Adipose tissue (tissue), 3 donors: ENCODE measurements around the gene ADK. TPM values are rescaled to one million over a fixed set of nuclear protein-coding genes. Genes with fewer than 3 reads are reported as not detected.

ENCODE experiments used
- H3K27ac ChIP-seq: one replicate; pipeline ENCODE4 v1.5.1; 2013; ENCODE audit warnings: low read depth, low read length
- WGBS, 3 donors: extraction: QIAGEN DNeasy Blood & Tissue Kit; methylation state at CpG; one replicate each; pipeline ENCODE4 v1.1.7; 2013; 5-methylcytosine and 5-hydroxymethylcytosine counted together
- polyA plus RNA-seq, 3 donors: library from polyadenylated mRNA; stranded (reverse); fragments of 200-250 nt; gene quantifications; one replicate each; pipeline ENCODE4 v1.2.3, GENCODE V29; 2013
- donor health status: healthy with polysubstance abuse.
- donor health status: Bipolar disorder and iron deficiency.
- donor health status: healthy.

Gene ADK
- polyA plus RNA-seq, 3 donors, result 10.9 to 28.3 (median 17.9) TPM

DNA sequence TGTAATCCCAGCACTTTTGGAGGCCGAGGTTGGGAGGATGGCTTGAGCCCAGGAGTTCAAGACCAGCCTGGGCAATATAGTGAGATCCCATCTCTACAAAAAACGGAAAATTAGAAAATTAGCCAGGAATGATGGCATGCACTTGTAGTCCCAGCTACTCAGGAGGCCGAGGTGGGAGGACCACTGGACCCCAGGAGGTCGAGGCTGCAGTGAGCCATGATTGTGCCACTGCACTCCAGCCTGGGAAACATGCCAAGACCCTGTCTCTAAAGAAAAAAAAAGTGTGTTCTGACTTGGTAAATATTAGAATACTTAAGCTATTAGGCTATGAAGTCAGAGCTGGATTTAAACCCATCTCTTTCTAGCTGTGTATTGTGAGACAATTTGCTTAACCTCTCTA is 594.4 kb downstream of the ADK start:
- 76 to 85% (median 84%) methylated on average over 4 of the region's 4 CpGs for WGBS, 3 donors
- no peak overlapping the region for H3K27ac ChIP-seq

DNA sequence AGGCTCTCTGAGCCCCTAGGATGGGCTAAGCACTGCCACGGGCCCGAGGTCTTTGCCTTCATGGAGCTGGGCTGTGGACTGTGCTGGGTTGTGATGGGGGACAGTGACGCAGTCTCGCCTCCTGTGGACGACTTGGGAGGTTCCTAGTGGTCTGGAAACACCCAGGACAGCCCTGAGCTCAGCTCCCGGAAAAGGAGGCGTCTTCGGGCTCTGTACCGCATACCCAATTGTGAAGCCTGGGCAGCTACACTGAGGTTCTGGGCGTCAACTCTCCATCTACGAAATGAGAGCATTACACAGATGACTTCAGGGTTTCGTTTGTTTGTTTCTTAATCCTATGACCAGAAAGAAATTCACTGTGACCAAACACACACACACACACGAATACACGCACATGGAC is 595.8 kb downstream of the ADK start:
- H3K27ac ChIP-seq, result no peak overlapping the region
- WGBS, 3 donors, result 93 to 96% (median 94%) methylated on average over 14 of the region's 14 CpGs

DNA sequence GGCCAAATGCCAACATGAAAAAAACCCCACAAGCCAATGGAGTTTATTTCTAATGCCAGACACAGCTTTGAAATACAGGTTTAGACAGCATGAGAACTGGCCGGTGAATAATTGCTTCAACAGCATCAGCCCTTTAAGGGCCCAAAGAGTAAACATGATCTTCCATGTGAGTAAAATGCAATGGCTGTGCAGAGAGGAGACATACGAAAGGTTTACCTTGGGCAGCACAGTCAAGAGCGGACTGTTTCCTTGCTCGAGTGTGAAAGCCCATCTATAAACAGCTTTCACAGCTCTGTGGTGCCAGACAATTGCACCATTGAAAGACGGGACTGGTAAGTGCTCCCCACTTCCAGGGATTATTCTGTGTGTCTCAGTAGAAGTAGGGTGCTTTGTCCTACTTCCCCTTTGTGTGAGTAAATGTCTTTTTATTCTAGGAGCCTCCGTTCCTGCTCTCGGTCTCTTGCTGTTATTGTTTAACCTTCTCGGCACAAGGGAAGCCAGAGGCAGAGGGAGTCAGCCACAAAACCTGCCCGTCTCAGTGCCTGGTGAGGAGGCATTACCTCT is 597.5 kb downstream of the ADK start:
- no peak overlapping the region for H3K27ac ChIP-seq
- WGBS, 3 donors, result 56 to 70% (median 57%) methylated on average over 9 of the region's 9 CpGs

DNA sequence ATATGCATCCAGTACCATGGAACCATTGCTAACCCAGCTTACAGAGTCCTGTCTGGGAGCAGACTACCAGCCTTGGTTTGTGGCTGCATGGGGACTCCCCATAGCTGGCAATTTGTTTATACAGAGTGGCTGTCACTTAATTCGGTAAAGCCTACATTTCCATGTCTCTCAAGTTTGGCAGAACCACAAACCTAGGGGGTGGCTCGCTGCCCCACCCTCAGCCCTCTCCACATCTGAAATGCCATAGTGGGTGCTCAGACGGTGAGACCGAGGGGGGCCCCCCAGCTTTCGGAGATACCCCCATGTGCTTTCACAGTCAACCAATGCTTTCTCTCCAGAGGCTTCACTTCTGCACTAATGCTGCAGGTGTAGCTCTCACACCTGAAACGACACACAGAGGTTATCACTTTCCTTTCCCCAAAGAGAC is 599.8 kb downstream of the ADK start:
- 77 to 89% (median 86%) methylated on average over 6 of the region's 6 CpGs for WGBS, 3 donors
- no peak overlapping the region for H3K27ac ChIP-seq

DNA sequence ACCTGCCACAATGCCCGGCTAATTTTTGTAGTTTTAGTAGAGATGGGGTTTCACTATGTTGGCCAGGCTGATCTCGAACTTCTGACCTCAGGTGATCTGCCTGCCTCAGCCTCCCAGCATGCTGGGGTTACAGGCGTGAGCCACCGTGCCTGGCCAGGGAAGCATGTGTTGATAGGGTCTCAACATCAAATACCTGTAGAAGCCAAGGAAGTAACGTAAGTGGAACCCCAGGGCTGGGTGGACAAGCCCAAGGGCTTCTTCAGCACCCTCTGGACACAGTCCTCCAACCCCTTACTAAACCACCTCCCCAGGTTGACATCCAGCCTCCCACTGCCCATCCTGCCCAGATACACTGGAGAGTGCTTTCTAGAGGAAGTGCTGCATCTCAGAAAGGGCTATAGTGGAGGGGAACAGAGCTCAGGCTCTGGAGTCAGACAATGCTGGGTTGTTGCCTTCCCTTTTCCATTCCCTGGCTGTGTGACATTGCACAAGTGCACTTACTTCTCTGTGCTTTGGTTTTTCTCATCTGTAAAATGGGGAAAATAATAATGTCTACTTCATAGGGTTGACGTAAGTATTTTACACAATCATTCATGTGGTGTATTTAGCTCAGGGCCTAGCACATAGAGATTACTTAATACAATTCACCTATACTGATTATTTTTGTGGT is 601.5 kb downstream of the ADK start:
- H3K27ac ChIP-seq, result no peak overlapping the region
- WGBS, 3 donors, result 90 to 96% (median 92%) methylated on average over 6 of the region's 6 CpGs

DNA sequence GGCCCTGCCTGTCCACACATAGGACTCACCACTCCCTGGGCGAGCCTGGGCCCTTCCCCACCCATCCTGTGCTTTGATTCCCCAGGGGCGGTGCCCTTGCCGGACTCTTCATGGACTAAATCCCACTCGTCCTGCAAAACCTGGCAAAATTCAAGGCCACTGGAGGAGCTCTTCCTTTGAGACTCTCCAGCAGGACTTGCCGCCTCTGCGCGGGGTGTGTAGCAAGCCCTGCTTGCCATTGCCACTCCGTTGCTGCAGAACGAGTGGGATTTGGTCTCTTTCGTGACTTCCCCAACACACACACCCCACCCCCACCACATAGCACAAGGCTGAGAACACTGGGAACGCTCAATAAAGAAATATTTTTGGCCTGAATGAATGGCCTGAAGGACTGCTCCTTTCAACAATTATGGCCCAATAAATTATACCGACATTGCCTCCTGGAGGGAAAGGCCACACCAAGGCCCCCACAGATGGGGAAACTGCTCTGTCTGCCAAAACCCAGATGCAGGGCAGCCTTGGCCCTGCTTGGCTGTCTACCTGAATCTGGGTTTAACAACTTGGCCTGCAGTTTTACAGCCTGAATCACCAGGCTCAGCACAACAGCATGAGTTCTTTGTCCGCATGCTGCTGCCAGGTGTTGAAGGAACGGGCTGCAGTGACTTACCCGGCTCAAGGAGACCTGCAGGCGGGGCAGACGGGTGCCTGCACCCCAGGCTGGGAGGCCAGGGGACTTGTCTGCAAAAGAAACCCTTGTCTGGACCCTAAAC is 602.6 kb downstream of the ADK start:
- no peak overlapping the region for H3K27ac ChIP-seq

DNA sequence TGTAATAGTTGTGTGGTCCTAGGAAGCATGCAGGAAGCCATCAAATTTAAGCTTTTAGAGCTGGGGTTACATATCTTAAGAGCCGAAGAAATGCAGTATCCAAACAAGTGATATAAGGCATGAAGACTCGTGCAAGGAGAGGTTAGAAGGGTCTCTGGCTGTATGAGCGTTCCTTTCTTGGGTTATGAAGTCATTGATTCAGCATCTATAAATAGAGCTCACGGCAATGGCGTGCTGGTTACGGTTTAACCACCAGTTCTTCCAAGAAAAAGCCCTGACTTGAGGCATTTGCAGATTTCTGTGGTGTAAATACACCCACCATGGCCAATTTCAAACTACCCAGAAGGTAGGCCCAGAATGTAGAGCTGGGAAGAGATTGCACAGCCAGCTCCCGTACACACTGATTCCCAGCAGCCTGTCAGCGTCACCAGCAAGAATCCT is 603.4 kb downstream of the ADK start:
- 77 to 92% (median 78%) methylated on average over 8 of the region's 8 CpGs for WGBS, 3 donors
- no peak overlapping the region for H3K27ac ChIP-seq

More for the DNA sequence above, 602.6 kb downstream of the ADK start:
- 55 to 71% (median 60%) methylated on average over 17 of the region's 17 CpGs for WGBS, 3 donors

DNA sequence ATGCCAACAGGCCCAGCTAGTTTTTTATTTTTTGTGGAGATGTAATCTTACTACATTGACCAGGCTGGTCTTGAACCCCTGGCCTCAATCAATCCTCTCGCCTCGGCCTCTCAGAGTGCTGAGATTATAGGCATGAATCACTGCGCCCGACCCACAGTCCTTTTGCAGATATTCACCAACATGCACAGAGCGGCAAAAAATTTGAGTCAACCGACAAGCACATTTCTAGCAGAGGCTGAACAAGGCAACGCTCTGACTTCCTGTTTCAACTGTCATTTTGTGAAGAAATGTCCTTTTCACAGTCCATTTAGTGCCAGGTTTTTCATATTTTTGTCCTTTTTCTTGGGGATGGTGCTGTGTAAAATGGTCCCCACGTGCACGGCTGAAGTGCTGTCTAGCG is 604.3 kb downstream of the ADK start:
- no peak overlapping the region for H3K27ac ChIP-seq
- WGBS, 3 donors, result 61 to 93% (median 72%) methylated on average over 10 of the region's 10 CpGs

Other genes starting within 250 kb of the ADK start
- 100 to 1,000 TPM in 1 of 3 donors, 10 to 100 TPM in 1, 1 to 10 TPM in 1; 3.6 to 175 (median 29.8) TPM for gene PLAU, start 240.1 kb upstream of the ADK start, polyA plus RNA-seq
- 10 to 100 TPM; 12.9 to 64.5 (median 20.1) TPM for gene VCL, start 153.1 kb upstream of the ADK start, polyA plus RNA-seq
- 10 to 100 TPM; 11.2 to 20.2 (median 13.2) TPM for gene AP3M1, start 393 bp upstream of the ADK start, polyA plus RNA-seq